Gastrocnemius medialis (tissue), 4 donors: ENCODE data around the gene PTPRCAP.

Source experiments
- POLR2A ChIP-seq, 2 donors: fragments of 450-650 bp; IDR thresholded peaks; one replicate each; pipeline ENCODE4 v1.6.1; 2017; ENCODE audit warnings: antibody characterized with exemption in 2 of 2, mild to moderate bottlenecking in 2 of 2, moderate library complexity in 2 of 2
- TF ChIP-seq, protein P1 (sequence below), 5 experiments: fragments of 450-650 bp in 3 of 5; fragments of 200-600 bp in 2 of 5; sonication (generic) in 2 of 5; IDR thresholded peaks in 4 of 5; conservative IDR thresholded peaks in 1 of 5; 1 replicate in 4 of 5; 2 replicates in 1 of 5; pipeline ENCODE4 v1.5.1; 2016 to 2019; ENCODE audit warnings: antibody characterized with exemption in 5 of 5, mild to moderate bottlenecking in 3 of 5, moderate library complexity in 3 of 5

DNA sequence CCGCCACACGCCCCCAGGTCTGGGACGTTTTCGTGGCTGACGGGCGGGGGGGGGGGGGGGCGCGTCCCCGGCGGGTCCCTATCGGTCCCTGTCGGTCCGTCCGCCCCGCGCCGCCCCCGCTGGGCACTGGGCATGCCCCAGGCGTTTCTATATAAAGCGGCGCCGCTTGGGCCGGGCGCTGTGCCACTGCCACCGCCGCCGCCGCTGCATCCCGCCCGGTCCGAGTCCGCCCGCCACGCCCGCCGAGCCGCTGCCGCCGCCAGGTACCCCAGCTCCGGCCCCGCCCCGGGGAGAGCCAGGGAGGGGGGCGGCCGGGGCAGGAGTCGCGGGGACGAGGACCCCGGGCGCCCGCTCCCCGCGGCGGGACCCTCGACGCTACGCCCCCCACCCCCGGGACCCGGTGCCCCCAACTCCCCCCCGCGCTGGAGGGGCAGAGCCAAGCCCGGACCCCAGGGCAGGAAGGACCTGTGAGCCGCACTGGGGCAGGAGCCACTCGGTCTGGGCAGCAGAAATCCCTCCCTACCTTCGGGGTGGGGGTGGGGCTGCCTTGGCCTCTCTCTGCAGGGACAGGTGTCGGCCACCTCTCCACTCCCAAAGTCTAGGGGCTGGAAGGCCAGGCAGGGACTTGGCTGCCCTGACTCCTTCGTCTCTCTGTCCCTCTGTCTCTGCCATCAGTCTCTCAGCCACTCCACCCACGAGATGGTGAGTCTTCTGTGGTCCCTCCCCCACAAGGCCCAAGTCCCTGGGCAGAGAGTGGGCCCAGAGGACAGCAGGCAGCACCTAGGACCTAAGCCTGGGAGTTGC lies 21.8 kb downstream of the PTPRCAP start, which contains the start of gene CARNS1:
- TF ChIP-seq, protein P1, sequence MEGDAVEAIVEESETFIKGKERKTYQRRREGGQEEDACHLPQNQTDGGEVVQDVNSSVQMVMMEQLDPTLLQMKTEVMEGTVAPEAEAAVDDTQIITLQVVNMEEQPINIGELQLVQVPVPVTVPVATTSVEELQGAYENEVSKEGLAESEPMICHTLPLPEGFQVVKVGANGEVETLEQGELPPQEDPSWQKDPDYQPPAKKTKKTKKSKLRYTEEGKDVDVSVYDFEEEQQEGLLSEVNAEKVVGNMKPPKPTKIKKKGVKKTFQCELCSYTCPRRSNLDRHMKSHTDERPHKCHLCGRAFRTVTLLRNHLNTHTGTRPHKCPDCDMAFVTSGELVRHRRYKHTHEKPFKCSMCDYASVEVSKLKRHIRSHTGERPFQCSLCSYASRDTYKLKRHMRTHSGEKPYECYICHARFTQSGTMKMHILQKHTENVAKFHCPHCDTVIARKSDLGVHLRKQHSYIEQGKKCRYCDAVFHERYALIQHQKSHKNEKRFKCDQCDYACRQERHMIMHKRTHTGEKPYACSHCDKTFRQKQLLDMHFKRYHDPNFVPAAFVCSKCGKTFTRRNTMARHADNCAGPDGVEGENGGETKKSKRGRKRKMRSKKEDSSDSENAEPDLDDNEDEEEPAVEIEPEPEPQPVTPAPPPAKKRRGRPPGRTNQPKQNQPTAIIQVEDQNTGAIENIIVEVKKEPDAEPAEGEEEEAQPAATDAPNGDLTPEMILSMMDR (IDR thresholded peaks at IDR 0.05 in 4 of 5, conservative IDR thresholded peaks at IDR 0.05 in 1 of 5) = no peak
- no peak for TF ChIP-seq POLR2A (IDR thresholded peaks at IDR 0.05)
